GM19035 (cell line): ENCODE data around the gene MAMSTR.
"Not testable (repeated sequence)": the region's sequence is repeated elsewhere in the genome, so short reads cannot be mapped to it uniquely, and the experiment has no call there.

Experiments used
- ATAC-seq: cut with Tn5 transposase; IDR thresholded peaks from one replicate; pipeline ENCODE4 v1.9.1; 2021; ENCODE audit not compliant: unreplicated experiment

The MAMSTR gene

GRCh38 chr19:48722196-48722708 lies 2.7 kb upstream of the MAMSTR start:
- no peak for ATAC-seq

- peak; percentile 87 for ATAC-seq
Observed at GRCh38 chr19:48720613-48721296, 1.2 kb upstream of the MAMSTR start.

DNA sequence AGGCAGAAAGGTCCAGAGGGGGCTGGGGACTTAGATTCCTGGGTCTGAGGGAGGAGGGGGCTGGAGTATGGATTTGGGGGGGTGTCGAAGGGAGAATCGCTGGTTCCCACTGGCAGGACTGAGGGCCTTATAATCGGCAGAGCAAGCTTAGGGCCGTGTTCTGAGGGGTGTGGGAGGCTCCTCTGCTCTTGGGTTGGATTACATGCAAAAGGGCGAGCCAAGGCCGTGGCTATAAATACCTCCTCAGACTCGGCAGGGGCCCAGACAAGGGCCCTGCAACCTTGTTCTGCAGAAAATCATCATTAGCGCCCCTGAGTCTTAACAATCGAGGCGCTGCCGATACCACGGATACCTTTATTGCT lies 707 bp upstream of the MAMSTR start:
- ATAC-seq = peak; percentile 13

DNA sequence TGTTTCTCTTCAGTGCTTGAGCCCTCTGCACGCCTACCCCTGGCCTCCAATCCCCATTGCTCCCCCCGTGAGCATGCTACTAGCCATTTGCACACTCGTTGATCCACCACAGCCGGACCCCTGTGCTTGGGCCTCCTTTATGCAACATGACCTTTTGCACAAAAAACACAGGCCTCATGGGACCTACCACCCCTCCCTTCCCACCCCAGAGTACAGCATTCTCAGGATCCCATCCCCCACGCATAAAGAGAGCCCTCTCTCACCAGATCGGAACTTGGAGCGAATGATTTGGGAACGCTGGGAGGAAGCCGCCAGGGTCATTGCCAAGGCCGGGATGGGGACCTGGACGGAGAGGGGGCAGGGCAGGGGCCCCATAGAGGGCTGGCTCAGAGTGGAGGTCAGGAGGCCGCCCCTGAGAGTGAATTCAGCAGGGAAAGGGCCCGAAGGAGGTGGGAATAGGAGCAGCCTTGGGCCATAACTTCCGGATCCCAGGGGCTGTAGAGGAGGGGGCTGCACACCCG lies 754 bp downstream of the MAMSTR start:
- ATAC-seq = no peak

DNA sequence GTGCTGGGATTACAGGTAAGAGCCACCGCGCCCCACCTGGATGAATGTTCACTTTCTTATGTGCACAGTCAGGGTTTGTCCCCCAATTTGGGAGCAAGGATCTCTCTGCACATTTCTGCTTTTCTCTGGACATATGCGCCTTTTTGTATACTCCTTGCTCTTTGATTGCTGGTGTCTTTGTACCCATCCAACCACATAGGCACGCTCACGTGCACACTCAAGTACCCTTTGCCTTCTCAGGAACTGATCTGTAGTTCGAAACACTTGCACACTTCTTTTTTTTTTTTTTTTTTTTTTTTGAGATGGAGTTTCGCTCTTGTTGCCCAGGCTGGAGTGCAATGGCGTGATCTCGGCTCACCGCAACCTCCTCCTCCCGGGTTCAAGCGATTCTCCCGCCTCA lies 1.4 kb downstream of the MAMSTR start:
- ATAC-seq = not testable (repeated sequence)

- no peak for ATAC-seq
Observed at GRCh38 chr19:48716562-48717291, 2.8 kb downstream of the MAMSTR start.

DNA sequence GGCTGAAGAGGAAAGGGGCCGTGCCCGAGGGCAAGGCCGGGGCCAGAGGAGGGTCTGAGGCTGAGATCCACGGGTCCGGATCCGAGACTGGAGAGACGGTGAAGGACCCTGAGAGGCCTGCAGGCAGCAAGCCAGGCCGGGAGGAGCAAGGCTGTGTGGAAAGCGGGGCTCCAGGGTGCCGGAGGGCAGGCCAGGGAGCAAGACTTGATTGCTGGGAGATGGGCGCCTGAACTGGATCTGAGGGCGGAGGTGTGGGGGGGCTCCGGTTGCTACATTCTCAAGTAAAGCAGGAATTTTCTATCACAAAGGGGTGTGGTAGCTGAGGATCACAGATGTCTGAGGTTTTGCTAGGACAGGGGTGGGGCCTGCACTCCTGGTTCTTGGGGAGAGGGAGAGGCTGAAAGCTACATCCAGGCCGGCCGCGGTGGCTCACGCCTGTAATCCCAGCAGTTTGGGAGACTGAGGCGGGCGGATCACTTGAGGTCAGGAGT lies 3.8 kb downstream of the MAMSTR start:
- ATAC-seq = no peak

DNA sequence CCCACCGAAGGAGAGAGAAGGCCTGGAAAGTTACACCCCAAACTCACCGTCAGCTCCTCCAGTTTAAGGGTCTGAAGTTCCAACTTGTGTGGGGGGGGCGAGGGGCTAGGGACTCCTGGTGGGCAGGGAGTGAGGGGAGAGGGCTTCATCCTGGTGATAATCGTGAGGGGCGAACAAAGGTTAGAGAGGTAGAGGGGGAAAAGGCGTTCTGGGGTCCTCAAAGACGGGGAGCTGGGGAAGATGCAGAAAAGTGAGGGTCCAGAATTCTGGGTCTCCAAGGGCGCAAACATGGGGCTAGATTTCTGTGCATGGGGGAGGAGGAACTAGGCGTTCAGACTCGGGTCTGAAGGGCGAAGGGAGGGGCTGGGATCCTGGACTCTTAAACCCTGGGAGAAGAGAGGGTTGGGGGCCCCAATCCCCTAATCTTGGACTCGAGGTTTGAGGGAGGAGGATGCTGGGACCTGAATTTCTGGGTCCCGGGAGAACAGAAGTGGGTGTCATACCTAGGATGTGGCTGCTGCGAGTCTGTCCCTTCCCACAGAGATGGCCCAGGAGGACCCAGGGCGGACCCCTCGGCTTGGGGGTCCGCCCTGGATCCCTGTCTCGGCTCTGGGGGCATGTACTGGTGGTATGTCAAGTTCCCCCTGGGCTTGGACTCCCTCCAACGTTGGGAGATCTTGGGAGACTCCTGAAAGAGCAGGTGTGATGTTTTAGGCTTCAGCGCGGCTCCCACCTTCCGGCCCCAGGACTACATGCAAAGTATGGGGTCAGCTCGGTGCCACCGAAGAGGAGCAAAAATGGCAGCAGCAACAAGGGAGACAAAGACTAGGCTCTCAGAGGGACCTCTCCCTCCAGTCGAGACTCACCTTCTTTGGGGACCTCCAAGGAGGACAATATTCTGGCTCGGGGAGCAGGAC lies 4.5 kb downstream of the MAMSTR start:
- ATAC-seq = no peak

DNA sequence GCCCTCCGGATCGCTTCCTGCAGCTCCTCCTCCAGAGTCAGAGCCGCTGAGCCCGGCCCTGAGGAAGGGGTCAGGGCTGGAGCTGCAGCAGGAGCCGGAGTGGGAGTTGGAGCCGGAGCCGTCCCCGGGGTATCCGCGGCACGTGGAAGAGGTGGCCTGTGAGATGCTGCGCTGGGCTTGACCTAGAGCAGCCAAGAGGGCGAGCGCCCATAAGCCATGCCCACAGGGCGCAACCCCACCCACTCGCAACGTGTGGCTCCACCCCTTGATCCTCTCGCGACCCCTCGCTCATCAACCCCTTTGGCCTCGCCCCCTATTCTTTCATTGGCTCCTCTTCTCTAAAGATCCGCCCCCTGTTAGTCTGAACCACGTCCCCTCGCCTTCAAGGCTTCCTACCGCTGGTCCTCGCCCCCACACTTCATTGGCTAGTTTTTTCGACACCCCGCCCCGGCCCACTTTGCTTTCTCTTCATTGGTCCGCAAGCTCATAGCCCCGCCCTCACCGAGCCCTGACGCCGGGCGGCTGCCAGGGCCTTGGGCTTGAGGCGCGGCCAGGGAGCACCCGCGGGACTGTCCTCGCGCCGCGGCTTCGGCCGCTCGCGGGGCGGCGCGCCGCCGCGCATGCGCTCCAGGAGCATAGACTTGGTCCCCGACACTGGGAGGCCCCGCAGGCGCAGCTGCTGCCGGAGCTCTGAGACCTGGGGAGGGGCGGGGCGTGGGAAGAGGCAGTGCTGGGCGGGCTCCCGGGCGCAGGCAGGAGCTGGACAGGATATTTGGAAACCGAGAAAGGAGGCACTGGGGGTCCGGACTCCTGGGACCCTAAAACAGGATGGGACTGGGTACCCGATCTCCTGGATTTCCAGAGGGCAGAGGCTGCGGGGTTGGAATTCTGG lies 5.4 kb downstream of the MAMSTR start:
- peak; percentile 92 for ATAC-seq

- no peak for ATAC-seq
Observed at GRCh38 chr19:48713041-48713863, 6.3 kb downstream of the MAMSTR start.

- ATAC-seq = no peak
Observed at GRCh38 chr19:48711106-48711662, 8.3 kb downstream of the MAMSTR start.

GRCh38 chr19:48708471-48708870 lies 11.1 kb downstream of the MAMSTR start:
- no peak for ATAC-seq

DNA sequence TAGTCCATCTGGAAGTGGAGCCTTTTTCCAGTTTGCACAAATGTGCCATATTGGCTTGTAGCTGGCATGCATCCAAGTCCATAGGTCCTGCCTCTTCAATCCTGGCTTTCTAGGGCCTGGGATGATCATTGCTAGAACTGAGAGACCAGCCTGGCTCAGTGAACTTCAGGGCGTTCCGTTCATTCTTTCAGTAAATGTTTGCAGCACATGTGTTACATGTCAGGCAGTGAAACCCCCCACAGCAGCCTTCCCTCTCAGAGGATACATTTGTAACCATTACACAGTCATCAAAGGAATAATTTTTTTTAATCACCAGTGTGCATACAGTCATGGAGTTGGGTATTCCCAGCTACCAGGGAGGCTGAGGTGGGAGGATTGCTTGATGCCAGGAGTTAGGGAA lies 14.1 kb downstream of the MAMSTR start:
- no peak for ATAC-seq

DNA sequence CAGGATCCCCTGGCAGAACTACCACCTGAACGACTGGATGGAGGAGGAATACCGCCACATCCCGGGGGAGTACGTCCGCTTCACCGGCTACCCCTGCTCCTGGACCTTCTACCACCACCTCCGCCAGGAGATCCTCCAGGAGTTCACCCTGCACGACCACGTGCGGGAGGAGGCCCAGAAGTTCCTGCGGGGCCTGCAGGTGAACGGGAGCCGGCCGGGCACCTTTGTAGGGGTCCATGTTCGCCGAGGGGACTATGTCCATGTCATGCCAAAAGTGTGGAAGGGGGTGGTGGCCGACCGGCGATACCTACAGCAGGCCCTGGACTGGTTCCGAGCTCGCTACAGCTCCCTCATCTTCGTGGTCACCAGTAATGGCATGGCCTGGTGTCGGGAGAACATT lies 16.2 kb downstream of the MAMSTR start:
- no peak for ATAC-seq

DNA sequence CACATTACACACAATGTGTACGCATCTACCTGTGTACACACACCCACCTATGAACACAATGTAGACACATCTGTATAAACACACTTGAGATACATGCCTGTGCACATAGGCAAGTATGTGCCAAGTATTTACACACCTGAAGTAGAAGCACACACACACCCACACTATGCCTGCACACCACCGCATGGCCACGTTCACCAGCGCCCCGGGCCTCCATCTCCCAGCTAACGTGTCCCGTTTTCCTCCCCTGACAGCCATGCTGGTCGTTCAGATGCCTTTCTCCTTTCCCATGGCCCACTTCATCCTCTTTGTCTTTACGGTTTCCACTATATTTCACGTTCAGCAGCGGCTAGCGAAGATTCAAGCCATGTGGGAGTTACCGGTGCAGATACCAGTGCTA lies 16.8 kb downstream of the MAMSTR start:
- ATAC-seq = no peak

GRCh38 chr19:48698046-48698445 lies 21.5 kb downstream of the MAMSTR start:
- ATAC-seq = no peak

- ATAC-seq = no peak
Observed at GRCh38 chr19:48696353-48697010, 23.0 kb downstream of the MAMSTR start.

DNA sequence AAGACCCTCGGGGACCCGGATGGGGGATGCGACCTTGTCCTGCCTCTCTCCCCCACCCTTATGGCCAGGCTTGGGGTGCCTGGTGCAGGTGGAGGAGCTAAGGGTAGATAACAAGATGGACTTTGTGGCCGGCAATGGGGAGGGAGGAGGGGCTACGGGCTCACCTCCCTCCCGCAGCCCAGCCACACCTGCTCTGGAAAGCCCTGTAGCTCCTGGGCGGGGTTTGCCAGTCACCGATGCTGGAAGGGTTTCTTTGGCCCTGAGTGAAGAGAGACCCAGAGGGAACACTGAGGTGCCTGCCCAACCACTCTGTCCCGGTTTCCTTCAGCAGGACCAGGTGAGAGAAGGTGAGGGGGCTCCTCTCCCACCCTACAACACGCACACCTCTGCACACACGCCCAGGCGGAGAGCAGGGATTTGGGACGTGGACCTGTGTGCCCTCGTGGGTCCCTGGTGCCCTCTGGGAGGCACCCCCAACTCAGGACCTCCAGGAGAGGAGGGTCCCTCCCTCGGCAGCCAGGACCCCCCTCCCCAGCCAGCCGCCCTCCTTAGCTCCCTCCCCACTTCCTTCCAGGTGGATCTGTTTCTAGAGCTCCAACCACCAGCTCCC lies 23.7 kb downstream of the MAMSTR start, which contains the start of gene FUT2:
Gene FUT2 (plus strand): TSS at position 229 of the 610 bp plus-strand sequence. CDS start 6,986 bp downstream, outside the sequence.
- no peak for ATAC-seq
